ENCODE results near the gene NUDT3.
A peak's percentile ranks its signal among the peaks of the same experiment; 100 is the strongest.
"Not testable (repeated sequence)": the region's sequence is repeated elsewhere in the genome, so short reads cannot be mapped to it uniquely, and the experiment has no call there.

Gene NUDT3

GRCh38 chr6:34248727-34249468 lies 143.6 kb downstream of the NUDT3 start, which contains the start of gene SMIM29:
TSS of gene SMIM29 (minus strand) at chr6:34249006. CDS start at chr6:34247791, 1,215 bp downstream.
- DNase-seq, result peak; percentile 88

- DNase-seq, result no peak
Measured at GRCh38 chr6:34248198-34248726, 144.2 kb downstream of the NUDT3 start.

- no peak for DNase-seq
Measured at GRCh38 chr6:34247481-34248197, 144.8 kb downstream of the NUDT3 start.

GRCh38 chr6:34246563-34247391 lies 145.7 kb downstream of the NUDT3 start:
- no peak for DNase-seq

- DNase-seq, result no peak
Measured at GRCh38 chr6:34246249-34246562, 146.3 kb downstream of the NUDT3 start.

DNA sequence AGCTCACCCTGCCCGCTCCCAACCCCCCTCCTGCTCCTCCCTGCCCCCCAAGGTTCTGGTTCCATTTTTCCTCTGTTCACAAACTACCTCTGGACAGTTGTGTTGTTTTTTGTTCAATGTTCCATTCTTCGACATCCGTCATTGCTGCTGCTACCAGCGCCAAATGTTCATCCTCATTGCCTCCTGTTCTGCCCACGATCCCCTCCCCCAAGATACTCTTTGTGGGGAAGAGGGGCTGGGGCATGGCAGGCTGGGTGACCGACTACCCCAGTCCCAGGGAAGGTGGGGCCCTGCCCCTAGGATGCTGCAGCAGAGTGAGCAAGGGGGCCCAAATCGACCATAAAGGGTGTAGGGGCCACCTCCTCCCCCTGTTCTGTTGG lies 146.7 kb downstream of the NUDT3 start:
- not testable (repeated sequence) for DNase-seq

- DNase-seq, result not testable (repeated sequence)
Measured at GRCh38 chr6:34245032-34245760, 147.3 kb downstream of the NUDT3 start.

DNA sequence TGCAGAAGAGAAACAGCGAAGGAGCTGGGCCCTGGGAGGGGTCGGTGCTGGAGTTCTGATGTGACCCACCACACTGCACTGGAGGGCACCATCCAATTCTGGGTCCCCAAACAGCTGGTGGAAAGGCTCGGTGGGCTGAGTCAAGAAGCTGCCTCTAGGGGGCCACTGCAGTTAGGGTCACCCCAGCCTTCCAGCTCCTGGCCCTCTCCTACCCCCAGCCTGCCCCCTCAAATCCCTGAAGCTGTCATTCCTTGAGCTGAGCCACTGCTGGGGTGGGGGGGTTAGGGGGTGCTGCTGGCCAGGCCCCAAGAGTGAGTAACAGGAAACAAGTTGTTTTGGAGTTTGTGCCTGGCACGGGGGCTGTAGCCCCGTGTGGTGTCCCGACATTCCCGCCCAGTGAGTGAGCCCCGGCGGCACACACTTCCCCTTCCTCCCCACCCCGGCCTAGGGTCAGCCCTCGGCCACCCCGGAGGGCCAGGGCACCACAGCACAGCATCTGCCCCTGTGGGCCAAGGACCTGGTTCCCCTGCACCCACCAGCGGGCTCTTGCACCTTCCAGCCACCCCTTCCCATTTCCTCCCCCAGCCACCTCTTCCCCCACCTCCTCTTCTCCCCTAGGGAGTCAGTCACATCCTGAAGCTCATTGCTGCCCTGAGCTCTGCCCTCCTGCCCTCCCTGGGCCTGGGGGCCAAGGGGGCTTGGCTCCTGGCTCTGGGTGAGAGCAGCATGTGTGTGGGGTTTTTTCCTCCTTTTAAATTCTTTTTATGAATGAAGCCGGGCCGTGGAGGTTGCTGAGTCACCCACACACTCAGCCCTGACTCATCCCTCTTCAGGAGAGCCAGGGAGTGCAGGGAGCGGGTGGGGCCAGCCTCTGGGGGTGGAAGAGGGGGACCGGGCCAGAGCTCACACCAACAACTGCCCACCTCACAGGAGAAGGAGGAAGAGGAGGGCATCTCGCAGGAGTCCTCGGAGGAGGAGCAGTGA lies 148.3 kb downstream of the NUDT3 start:
- DNase-seq, result no peak

DNA sequence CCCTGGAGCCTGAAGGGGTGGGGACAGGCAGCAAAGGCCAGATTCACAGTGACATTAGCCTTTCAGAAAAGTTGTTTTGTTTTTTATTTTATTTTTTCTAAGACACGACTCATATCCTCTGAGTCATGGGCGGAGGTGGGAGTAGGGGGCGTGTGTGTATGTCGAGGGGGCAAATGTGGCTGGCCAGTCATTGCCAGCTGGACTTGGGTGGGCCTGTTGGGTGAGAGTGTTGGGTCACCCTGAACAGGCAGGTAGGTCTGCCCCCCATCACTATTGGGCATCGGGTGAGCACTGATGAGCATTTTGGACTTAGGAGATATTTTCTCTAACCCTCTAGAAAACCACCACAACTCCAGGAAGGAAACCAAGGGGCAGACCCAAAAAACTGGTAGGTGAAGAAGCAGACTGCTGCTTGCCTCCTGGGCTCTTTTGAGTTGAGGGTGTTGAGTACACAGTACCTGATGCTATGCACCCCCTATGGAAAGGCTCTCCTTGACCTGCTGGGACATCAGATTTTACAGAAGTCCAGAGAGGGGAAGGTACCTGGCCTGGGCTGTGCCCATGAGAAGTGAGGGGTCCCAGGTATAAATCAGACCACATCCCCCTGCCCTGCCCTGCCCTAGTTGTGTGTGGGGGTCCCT lies 149.2 kb downstream of the NUDT3 start:
- DNase-seq, result no peak

GRCh38 chr6:34242252-34243130 lies 150.0 kb downstream of the NUDT3 start:
- DNase-seq, result no peak

DNA sequence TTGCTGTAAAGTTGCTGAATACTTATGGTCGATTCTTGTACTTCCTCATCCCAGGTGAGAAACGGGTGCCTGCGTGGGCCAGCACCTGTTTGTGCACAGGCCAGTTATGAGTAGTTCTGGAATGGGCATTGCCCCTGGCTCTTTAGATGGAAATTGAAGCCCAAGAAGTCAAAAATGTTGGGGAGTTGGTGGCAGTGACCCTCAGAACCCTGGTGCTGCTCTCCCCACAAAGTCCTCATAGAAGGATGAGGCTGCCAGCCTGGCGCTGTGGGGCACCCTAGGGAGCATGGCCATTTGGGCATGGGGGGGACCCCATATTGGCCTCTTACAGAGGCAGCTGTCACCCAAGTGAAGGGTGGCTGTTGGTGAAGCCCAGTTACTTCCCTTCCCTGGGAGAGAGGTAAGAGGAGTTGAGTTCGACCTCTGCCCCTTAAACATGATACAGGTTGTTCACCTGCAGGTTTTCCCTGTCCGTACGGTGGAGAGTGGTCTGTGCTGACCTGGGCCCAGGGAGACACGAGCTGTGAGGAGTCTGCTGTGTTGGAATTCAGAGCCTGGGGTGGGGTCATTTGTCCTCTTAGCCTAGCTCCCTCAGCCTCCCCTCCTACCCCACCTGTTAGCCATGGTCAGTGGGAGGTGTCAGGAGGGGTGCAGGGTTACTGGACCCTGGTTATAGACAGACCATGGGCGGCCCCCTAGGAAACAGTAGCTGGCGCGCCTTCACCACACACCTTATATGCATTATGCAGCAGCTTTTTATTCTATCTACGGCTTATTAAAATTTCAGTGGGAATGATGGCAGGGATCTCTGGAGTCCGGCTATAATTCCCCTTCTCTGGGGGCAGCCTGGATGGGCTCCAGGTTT lies 150.9 kb downstream of the NUDT3 start:
- no peak for DNase-seq

GRCh38 chr6:34240329-34241248 lies 151.9 kb downstream of the NUDT3 start:
- no peak for DNase-seq

DNA sequence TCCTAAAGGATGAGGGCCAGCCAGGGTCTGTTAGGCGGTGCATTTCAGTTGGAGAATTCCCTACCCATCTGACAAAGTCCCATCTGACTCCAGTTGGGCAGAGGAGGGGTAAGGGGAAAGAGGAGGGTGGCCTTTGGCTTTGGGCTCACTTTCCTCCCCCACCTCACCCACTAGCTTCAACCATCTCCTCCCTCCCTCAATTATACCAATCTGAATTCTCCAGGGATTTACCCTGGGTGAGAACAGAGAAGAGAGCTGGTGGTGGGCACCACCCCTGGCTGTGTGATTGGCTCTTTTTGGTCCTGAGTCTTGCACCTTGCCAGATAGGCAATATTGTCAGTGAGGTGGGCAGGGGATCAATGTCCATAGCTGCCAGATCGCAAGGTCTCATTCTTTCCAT lies 152.6 kb downstream of the NUDT3 start:
- DNase-seq, result no peak

DNA sequence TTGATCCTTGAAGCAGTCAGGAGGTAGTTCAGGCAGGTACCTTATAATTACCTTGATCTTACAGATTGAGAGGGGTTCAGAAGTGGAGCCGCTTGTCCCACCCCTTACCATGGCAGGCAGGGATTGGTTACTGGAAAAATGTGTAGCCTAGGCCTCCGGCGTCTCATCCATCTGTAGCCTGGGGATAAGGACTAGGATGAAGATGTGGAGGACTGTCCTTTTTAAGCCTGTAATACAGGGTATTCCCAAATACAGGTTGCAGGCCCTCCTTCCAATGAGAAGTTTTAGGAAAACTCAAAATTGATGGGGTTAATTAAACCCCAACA lies 153.0 kb downstream of the NUDT3 start:
- no peak for DNase-seq

- DNase-seq, result no peak
Measured at GRCh38 chr6:34238585-34239499, 153.6 kb downstream of the NUDT3 start.

DNA sequence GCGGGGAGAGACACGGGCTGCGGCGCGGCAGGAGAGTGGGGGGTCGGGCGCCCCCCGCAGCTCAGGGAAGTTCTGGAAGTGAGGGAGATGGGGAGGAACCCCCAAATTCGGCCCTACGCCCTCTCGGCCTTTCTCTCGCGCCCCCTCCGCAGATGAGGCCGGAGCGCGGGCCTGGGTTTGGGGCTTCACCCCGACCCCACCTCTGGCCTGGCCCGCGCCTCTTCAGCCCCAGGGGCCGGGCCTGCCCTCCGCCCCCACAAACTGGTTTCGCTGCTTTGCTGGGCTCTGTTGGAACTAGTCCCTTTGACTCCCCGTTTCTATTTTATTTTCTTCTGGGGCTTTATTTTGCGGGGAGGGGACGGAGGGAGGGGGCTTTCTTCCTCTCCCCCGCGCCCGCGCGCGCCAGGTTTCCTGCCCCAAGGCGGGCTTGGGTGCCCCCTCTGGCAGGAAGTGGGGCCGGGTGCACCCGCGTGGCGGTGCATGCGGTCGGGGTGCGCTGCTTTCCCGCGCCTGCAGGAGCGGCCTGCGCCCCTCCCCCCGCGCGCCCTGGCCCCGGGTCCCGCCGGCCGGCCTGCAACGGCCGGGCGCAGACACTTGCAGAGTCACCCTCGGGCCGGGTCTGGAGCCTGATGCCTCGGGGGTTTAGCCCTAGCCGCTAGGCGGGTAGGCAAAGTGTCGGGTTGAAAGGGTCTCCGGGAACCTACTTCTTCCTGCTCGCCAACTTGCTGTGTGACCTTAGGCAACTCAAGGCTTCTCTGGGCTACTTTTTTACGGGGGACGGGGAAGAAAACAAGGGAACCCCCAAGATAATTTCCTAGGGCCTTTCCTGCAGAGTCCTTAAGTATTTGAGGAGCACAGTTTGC lies 154.5 kb downstream of the NUDT3 start:
- peak; percentile 29 for DNase-seq
